ENCODE measurements around the gene KRTAP4-9.

Gene KRTAP4-9

DNA sequence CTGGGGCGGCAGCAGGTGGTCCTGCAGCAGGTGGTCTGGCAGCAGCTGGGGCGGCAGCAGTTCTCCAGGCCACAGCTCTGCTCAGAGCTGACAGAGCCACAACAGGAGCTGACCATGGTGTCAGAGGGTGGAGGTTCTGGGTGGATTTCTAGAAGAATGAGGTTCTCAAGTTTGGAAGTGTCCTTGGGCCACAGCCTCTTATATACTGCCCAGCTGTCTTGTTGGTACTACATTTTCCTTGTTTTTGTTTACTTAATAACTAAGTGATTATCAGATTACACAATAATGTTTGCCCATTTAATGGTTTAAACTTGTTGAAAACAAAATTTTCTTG is 44.4 kb downstream of the KRTAP4-9 start, which contains the start of gene KRTAP4-5:
KRTAP4-5 (minus strand) TSS at position 174 of the 334 bp plus-strand sequence; CDS start at position 116, 58 bp downstream.
- Histone ChIP-seq H3K27ac (replicated peaks) (no peak within 1 kb of the TSS), H3K27me3 (ENCODE audit: insufficient read depth, poor library complexity, severe bottlenecking) (peaks cover 2% of the 10 kb centered on the region), H3K4me3 (replicated peaks; ENCODE audit: insufficient read depth, low read length) (no peak within 1 kb of the TSS)
- DNase-seq (ENCODE audit: low read depth in 1 of 2, low spot score in 1 of 2): no peak
- TF ChIP-seq, protein P1, sequence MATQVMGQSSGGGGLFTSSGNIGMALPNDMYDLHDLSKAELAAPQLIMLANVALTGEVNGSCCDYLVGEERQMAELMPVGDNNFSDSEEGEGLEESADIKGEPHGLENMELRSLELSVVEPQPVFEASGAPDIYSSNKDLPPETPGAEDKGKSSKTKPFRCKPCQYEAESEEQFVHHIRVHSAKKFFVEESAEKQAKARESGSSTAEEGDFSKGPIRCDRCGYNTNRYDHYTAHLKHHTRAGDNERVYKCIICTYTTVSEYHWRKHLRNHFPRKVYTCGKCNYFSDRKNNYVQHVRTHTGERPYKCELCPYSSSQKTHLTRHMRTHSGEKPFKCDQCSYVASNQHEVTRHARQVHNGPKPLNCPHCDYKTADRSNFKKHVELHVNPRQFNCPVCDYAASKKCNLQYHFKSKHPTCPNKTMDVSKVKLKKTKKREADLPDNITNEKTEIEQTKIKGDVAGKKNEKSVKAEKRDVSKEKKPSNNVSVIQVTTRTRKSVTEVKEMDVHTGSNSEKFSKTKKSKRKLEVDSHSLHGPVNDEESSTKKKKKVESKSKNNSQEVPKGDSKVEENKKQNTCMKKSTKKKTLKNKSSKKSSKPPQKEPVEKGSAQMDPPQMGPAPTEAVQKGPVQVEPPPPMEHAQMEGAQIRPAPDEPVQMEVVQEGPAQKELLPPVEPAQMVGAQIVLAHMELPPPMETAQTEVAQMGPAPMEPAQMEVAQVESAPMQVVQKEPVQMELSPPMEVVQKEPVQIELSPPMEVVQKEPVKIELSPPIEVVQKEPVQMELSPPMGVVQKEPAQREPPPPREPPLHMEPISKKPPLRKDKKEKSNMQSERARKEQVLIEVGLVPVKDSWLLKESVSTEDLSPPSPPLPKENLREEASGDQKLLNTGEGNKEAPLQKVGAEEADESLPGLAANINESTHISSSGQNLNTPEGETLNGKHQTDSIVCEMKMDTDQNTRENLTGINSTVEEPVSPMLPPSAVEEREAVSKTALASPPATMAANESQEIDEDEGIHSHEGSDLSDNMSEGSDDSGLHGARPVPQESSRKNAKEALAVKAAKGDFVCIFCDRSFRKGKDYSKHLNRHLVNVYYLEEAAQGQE (IDR thresholded peaks at IDR 0.05; ENCODE audit: insufficient replicate concordance, low read depth): peak; percentile 37
- no peak for TF ChIP-seq CTCF (IDR thresholded peaks at IDR 0.05; ENCODE audit: insufficient read depth, low read length)

DNA sequence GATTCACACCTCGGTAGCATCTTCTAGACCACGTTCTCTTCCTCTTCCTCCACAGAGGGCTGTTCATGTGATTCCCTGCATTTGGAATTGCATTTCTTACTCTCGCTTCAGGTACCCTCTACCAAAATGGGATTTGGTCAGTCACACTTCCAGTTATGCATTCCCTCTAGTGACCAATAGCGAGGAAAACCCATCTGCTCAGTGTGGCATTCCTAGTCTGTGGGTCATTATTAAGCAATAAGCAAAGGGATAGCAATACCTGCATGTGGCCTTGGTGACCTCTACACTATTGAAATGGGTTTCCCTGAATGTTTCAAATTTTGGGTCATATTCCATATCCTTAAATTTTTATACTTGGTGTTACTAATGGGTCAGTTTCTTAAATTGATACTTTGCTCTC is 44.8 kb downstream of the KRTAP4-9 start:
- no peak overlapping the region for H3K27ac ChIP-seq (replicated peaks)
- TF ChIP-seq CTCF (IDR thresholded peaks at IDR 0.05; ENCODE audit: insufficient read depth, low read length) (no peak), POLR2AphosphoS5 (IDR thresholded peaks at IDR 0.05; ENCODE audit: low read depth) (no peak), GABPA (IDR thresholded peaks at IDR 0.05; ENCODE audit: low read depth) (no peak), SPI1 (IDR thresholded peaks at IDR 0.05; ENCODE audit: borderline replicate concordance, low read depth) (no peak)
- TF ChIP-seq, protein P1 (IDR thresholded peaks at IDR 0.05; ENCODE audit: insufficient replicate concordance, low read depth): no peak

DNA sequence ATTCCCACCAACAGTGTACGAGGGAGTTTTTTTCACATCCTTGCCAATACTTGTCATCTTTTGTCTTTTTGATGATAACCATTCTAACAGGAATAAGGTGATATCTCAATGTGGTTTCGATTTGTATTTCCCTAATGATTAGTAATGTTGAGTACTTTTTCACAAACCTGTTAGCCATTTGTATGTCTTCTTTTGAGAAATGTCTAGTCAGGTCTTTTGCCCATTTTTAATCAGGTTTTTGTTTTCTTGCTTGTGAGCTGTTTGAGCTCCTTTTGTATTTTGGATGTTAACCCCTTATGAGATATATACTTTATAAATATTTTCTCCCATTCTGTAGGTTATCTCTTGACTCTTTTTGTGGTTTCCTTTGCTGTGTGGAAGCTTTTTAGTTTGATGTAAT is 46.3 kb downstream of the KRTAP4-9 start:
- Histone ChIP-seq H3K27me3 (ENCODE audit: insufficient read depth, poor library complexity, severe bottlenecking) (peaks cover 2% of the 10 kb centered on the region), H3K4me3 (replicated peaks; ENCODE audit: insufficient read depth, low read length) (no peak overlapping the region), H3K27ac (replicated peaks) (no peak overlapping the region)
- no peak for DNase-seq (ENCODE audit: low read depth in 1 of 2, low spot score in 1 of 2)
- TF ChIP-seq SPI1 (IDR thresholded peaks at IDR 0.05; ENCODE audit: borderline replicate concordance, low read depth) (no peak), CTCF (IDR thresholded peaks at IDR 0.05; ENCODE audit: insufficient read depth, low read length) (no peak), GABPA (IDR thresholded peaks at IDR 0.05; ENCODE audit: low read depth) (no peak), POLR2AphosphoS5 (IDR thresholded peaks at IDR 0.05; ENCODE audit: low read depth) (no peak)
- TF ChIP-seq, protein P1 (IDR thresholded peaks at IDR 0.05; ENCODE audit: insufficient replicate concordance, low read depth): no peak

More for the DNA sequence above, 44.8 kb downstream of the KRTAP4-9 start:
- Histone ChIP-seq H3K27me3 (ENCODE audit: insufficient read depth, poor library complexity, severe bottlenecking) (peaks cover 2% of the 10 kb centered on the region), H3K4me3 (replicated peaks; ENCODE audit: insufficient read depth, low read length) (no peak overlapping the region)
- no peak for DNase-seq (ENCODE audit: low read depth in 1 of 2, low spot score in 1 of 2)

All from HL-60 (cell line).